ENCODE results near the gene GRK3. TPM values are rescaled to one million over a fixed set of nuclear protein-coding genes. Genes with fewer than 3 reads are reported as not detected.

The GRK3 gene
- total RNA-seq, 4 donors from 2014 or later = 0.49 to 1.1 (median 0.81) TPM

GRCh38 chr22:25656724-25657123, 92.2 kb downstream of the GRK3 start:
- ATAC-seq (no peak), DNase-seq (no peak)
- no peak overlapping the region for H3K4me3 ChIP-seq
- TF ChIP-seq CTCF (IDR thresholded peaks at IDR 0.05 in 4 of 5, conservative IDR thresholded peaks at IDR 0.05 in 1 of 5) (no peak), POLR2A (IDR thresholded peaks at IDR 0.05) (no peak)
- no peaks in the 10 kb centered on the region for H3K36me3 ChIP-seq
- no peaks in the 10 kb centered on the region for H3K27me3 ChIP-seq
- no peaks in the 10 kb centered on the region for H3K9me3 ChIP-seq
- H3K27ac ChIP-seq = no peak overlapping the region
- no peaks in the 10 kb centered on the region for H3K4me1 ChIP-seq
- intact Hi-C loops (cut with DNase I; ENCODE audit: low total_unique reads) (no loop called here), in situ Hi-C loops (cut with MboI; ENCODE audit: low sequenced_read_pairs in 4 of 4) (loop anchor here in 1 of 4 donors (25.0 kb wide), 1 partner anchor 94 kb away; the partner anchor contains the start of gene GRK3)

DNA sequence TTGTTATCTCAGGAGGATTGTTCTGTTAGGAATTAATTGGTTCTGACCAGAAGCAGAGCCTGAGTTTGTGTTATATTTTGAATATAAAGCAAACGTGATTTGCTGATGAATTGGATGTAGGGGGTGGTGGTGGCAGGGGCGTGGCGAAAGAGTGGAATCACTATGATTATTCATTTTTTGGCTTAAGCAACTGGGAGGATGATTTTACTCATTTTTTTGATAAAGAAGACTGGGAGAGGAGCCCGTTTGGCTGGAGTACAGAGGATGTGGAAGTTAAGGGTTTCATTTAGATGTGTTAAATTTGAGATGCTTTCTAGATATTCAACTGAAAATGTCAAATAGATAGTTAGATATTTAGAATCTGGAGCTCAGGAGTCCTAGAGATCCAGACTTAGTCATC, 94.2 kb downstream of the GRK3 start:
- in situ Hi-C loops (cut with MboI; ENCODE audit: low sequenced_read_pairs in 4 of 4) = loop anchor here in 1 of 4 donors (25.0 kb wide), 1 partner anchor 96 kb away; the partner anchor contains the start of gene GRK3
- no peak overlapping the region for H3K4me3 ChIP-seq
- H3K4me1 ChIP-seq = no peaks in the 10 kb centered on the region
- no peak for TF ChIP-seq CTCF (IDR thresholded peaks at IDR 0.05 in 4 of 5, conservative IDR thresholded peaks at IDR 0.05 in 1 of 5)
- TF ChIP-seq POLR2A (IDR thresholded peaks at IDR 0.05) = no peak
- ATAC-seq = no peak
- H3K9me3 ChIP-seq = no peaks in the 10 kb centered on the region
- H3K27ac ChIP-seq = no peak overlapping the region
- H3K36me3 ChIP-seq = no peaks in the 10 kb centered on the region
- DNase-seq = no peak
- no peaks in the 10 kb centered on the region for H3K27me3 ChIP-seq
- intact Hi-C loops (cut with DNase I; ENCODE audit: low total_unique reads) = no loop called here

- Histone ChIP-seq H3K4me1 (no peaks in the 10 kb centered on the region), H3K9me3 (no peaks in the 10 kb centered on the region), H3K36me3 (no peaks in the 10 kb centered on the region), H3K27ac (no peak overlapping the region), H3K27me3 (no peaks in the 10 kb centered on the region), H3K4me3 (no peak overlapping the region)
- ATAC-seq (no peak), DNase-seq (no peak)
- intact Hi-C loops (cut with DNase I; ENCODE audit: low total_unique reads) (no loop called here), in situ Hi-C loops (cut with MboI; ENCODE audit: low sequenced_read_pairs in 4 of 4) (loop anchor here in 1 of 4 donors (25.0 kb wide), 1 partner anchor 97 kb away; the partner anchor contains the start of gene GRK3)
- TF ChIP-seq CTCF (IDR thresholded peaks at IDR 0.05 in 4 of 5, conservative IDR thresholded peaks at IDR 0.05 in 1 of 5) = no peak
- no peak for TF ChIP-seq POLR2A (IDR thresholded peaks at IDR 0.05)
Observed at GRCh38 chr22:25659413-25659812, 94.9 kb downstream of the GRK3 start.

DNA sequence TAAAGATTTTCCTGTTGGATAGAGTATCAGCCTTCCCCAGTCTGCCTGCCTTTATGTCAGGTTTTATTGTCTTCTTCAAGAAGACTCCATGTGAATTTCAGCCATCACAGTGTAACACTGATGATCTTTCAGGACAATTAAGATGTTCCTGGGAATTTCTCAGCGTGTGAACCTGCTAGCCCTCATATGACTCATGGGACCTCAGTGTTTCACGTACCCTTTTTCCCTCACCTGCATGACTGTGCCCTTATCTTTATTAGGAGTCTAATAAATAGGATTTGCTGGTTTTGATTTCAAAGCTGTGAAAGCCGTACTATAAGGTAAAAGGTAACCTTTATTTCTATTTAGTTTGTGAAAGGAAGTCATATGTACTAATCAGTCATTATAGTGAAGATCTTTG, 95.9 kb downstream of the GRK3 start:
- intact Hi-C loops (cut with DNase I; ENCODE audit: low total_unique reads) (no loop called here), in situ Hi-C loops (cut with MboI; ENCODE audit: low sequenced_read_pairs in 4 of 4) (loop anchor here in 1 of 4 donors (25.0 kb wide), 1 partner anchor 98 kb away; the partner anchor contains the start of gene GRK3)
- no peaks in the 10 kb centered on the region for H3K27me3 ChIP-seq
- no peak for ATAC-seq
- no peaks in the 10 kb centered on the region for H3K4me1 ChIP-seq
- H3K9me3 ChIP-seq = no peaks in the 10 kb centered on the region
- no peaks in the 10 kb centered on the region for H3K36me3 ChIP-seq
- TF ChIP-seq CTCF (IDR thresholded peaks at IDR 0.05 in 4 of 5, conservative IDR thresholded peaks at IDR 0.05 in 1 of 5) = no peak
- no peak for TF ChIP-seq POLR2A (IDR thresholded peaks at IDR 0.05)
- no peak for DNase-seq
- H3K27ac ChIP-seq = no peak overlapping the region
- no peak overlapping the region for H3K4me3 ChIP-seq

GRCh38 chr22:25661073-25661472, 96.6 kb downstream of the GRK3 start:
- H3K36me3 ChIP-seq = no peaks in the 10 kb centered on the region
- DNase-seq (no peak), ATAC-seq (no peak)
- H3K4me3 ChIP-seq = no peak overlapping the region
- no peaks in the 10 kb centered on the region for H3K9me3 ChIP-seq
- no peak for TF ChIP-seq CTCF (IDR thresholded peaks at IDR 0.05 in 4 of 5, conservative IDR thresholded peaks at IDR 0.05 in 1 of 5)
- no peak for TF ChIP-seq POLR2A (IDR thresholded peaks at IDR 0.05)
- in situ Hi-C loops (cut with MboI; ENCODE audit: low sequenced_read_pairs in 4 of 4) (loop anchor here in 1 of 4 donors (25.0 kb wide), 1 partner anchor 99 kb away; the partner anchor contains the start of gene GRK3), intact Hi-C loops (cut with DNase I; ENCODE audit: low total_unique reads) (no loop called here)
- H3K27me3 ChIP-seq = no peaks in the 10 kb centered on the region
- H3K27ac ChIP-seq = no peak overlapping the region
- H3K4me1 ChIP-seq = no peaks in the 10 kb centered on the region

All from gastrocnemius medialis (tissue), 4 donors.